CD8-positive, alpha-beta memory T cell (primary cell): ENCODE measurements around the gene HOXA5. TPM values are rescaled to one million over a fixed set of nuclear protein-coding genes. Genes with fewer than 3 reads are reported as not detected.

Source experiments
- CTCF ChIA-PET: fragments of 350-600 bp; sonication (Branson Sonifier 250); formaldehyde crosslinking; loops from one replicate; lab custom pipeline; 2021; ENCODE audit warnings: antibody characterized with exemption; lab: Charles Lee
- POLR2A ChIA-PET: fragments of 350-600 bp; sonication (Branson Sonifier 250); formaldehyde crosslinking; loops from one replicate; lab custom pipeline; 2021; ENCODE audit warnings: antibody characterized with exemption; lab: Charles Lee
- DNase-seq, 5 donors: peaks; one replicate each; pipeline versions ENCODE4 v3.0.0 to v3.0.0-alpha.2; 2020 to 2022; ENCODE audit warnings: mixed read lengths in 1 of 5
- H3K27ac ChIP-seq: one replicate; pipeline ENCODE4 v1.7.0; 2013; ENCODE audit warnings: low read depth, mild to moderate bottlenecking, low read length, moderate library complexity
- H3K27me3 ChIP-seq: 2 replicates; pipeline ENCODE4 v1.7.0; 2013; ENCODE audit warnings: low read length, mild to moderate bottlenecking; ENCODE audit not compliant: insufficient read depth, poor library complexity, severe bottlenecking
- H3K36me3 ChIP-seq: 2 replicates; pipeline ENCODE4 v1.7.0; 2013; ENCODE audit warnings: mild to moderate bottlenecking, low read length, moderate library complexity; ENCODE audit not compliant: insufficient read depth
- H3K4me1 ChIP-seq: 2 replicates; pipeline ENCODE4 v1.7.0; 2013; ENCODE audit warnings: mild to moderate bottlenecking, low read length, moderate library complexity; ENCODE audit not compliant: insufficient read depth
- H3K4me3 ChIP-seq: 2 replicates; pipeline ENCODE4 v1.7.0; 2013; ENCODE audit warnings: mild to moderate bottlenecking, low read length
- H3K9me3 ChIP-seq: 2 replicates; pipeline ENCODE4 v1.7.0; 2013; ENCODE audit warnings: mild to moderate bottlenecking, low read length
- H3K27ac Mint-ChIP-seq, 8 donors: one replicate each; pipeline ENCODE4 v1.8.0; 2020 to 2021; ENCODE audit warnings: mixed read lengths in 8 of 8, mild to moderate bottlenecking in 6 of 8, inconsistent platforms in 3 of 8, moderate library complexity in 3 of 8
- H3K27me3 Mint-ChIP-seq, 2 donors: one replicate each; pipeline ENCODE4 v1.8.0; 2020 to 2021; ENCODE audit warnings: mixed read lengths in 2 of 2, mild to moderate bottlenecking in 1 of 2, moderate library complexity in 1 of 2
- H3K36me3 Mint-ChIP-seq, 3 donors: one replicate each; pipeline ENCODE4 v1.8.0; 2020 to 2021; ENCODE audit warnings: mixed read lengths in 3 of 3, inconsistent platforms in 1 of 3, mild to moderate bottlenecking in 1 of 3
- H3K4me1 Mint-ChIP-seq, 3 donors: one replicate each; pipeline ENCODE4 v1.8.0; 2020 to 2021; ENCODE audit warnings: mixed read lengths in 3 of 3, inconsistent platforms in 1 of 3, mild to moderate bottlenecking in 1 of 3
- H3K4me3 Mint-ChIP-seq, 7 donors: one replicate each; pipeline ENCODE4 v1.8.0; 2020 to 2021; ENCODE audit warnings: mixed read lengths in 7 of 7, mild to moderate bottlenecking in 6 of 7, moderate library complexity in 4 of 7, inconsistent platforms in 2 of 7
- H3K9me3 Mint-ChIP-seq, 5 donors: one replicate each; pipeline ENCODE4 v1.8.0; 2020 to 2022; ENCODE audit warnings: mixed read lengths in 5 of 5, mild to moderate bottlenecking in 3 of 5, moderate library complexity in 2 of 5, inconsistent platforms in 1 of 5
- polyA plus RNA-seq: library from polyadenylated mRNA; unstranded; fragments of 300-500 nt; fragmentation: Illumina TruSeq; gene quantifications from one replicate; pipeline ENCODE4 v1.2.3, GENCODE V29; 2021
- total RNA-seq, 2 experiments: library from RNA; stranded (reverse); gene quantifications; one replicate each; pipeline ENCODE4 v1.2.3, GENCODE V29; 2021

The HOXA5 gene
- total and polyA plus RNA-seq, 3 experiments from 2014 or later: not detected

DNA sequence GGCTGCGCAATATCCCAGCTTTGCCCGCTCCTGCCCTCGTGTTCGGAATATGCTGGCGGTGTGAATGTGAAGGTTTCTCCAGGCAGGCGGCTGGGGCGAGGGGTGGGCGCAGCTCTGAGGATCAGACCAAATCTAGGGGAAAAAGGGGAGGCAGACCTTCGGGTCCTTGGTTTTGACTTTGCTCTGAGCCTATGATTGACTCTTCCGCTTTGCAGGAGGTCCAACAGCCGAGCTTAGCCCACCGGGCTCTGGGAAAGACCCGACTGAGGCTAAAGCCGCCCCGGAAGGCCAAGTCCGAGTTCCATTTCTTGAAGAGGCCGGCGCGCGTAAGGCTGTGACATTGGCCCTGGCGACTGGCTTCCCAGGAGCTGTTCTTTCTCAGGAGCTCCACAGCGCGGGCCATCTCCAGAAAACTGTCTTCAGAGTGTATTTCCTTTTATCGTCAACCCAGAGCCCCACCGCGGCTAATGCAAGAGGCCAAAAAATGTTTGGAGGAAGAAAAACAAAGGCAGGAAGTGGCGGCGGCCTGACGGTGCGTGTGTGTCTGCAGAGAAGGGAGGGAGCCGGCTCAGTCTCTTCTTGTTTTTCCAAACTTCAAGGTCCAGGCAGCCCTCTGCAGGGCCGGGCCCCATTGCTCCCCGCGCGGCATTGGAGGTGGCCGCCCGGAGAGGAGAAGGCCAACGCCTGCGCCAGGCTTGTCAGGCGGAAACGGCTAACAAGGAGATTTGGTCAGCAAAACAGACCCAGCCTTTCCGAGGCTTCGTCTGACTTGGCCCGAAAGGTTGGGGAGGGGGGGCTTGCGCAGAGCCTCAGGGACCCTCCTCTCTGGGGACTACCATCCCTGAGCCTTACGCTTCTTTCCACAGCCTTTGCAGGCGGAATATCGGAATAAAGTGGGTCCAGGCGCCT is 45.2 kb upstream of the HOXA5 start:
- Histone ChIP-seq H3K9me3 (no peaks in the 10 kb centered on the region), H3K36me3 (no peaks in the 10 kb centered on the region), H3K4me3 (peak overlapping the region; percentile 52), H3K27me3 (peaks cover 91% of the 10 kb centered on the region), H3K4me1 (peaks cover 62% of the 10 kb centered on the region), H3K27ac (no peak overlapping the region)
- ChIA-PET CTCF (interaction anchor here (0.9 to 1.6 kb wide), 4 partner anchors 9 to 32 kb away, joined by 3 to 9 read pairs (median 4); partner anchors contain the start of gene HOXA7), POLR2A (no interaction called here)
- H3K4me1 Mint-ChIP-seq: peaks cover 57 to 72% (median 62%) of the 10 kb centered on the region in 3 donors
- H3K36me3 Mint-ChIP-seq: no peaks in the 10 kb centered on the region
- DNase-seq: peak in 2 of 5 donors; percentile 56 to 60
- peak overlapping the region in 3 of 8 donors; percentile 9 to 60 (median 50) for H3K27ac Mint-ChIP-seq
- H3K4me3 Mint-ChIP-seq: peak overlapping the region; percentile 61 to 89 (median 74)
- H3K9me3 Mint-ChIP-seq: peaks cover 0 to 7% (median 0%) of the 10 kb centered on the region in 5 donors
- peaks cover 92 to 94% of the 10 kb centered on the region in 2 donors for H3K27me3 Mint-ChIP-seq

DNA sequence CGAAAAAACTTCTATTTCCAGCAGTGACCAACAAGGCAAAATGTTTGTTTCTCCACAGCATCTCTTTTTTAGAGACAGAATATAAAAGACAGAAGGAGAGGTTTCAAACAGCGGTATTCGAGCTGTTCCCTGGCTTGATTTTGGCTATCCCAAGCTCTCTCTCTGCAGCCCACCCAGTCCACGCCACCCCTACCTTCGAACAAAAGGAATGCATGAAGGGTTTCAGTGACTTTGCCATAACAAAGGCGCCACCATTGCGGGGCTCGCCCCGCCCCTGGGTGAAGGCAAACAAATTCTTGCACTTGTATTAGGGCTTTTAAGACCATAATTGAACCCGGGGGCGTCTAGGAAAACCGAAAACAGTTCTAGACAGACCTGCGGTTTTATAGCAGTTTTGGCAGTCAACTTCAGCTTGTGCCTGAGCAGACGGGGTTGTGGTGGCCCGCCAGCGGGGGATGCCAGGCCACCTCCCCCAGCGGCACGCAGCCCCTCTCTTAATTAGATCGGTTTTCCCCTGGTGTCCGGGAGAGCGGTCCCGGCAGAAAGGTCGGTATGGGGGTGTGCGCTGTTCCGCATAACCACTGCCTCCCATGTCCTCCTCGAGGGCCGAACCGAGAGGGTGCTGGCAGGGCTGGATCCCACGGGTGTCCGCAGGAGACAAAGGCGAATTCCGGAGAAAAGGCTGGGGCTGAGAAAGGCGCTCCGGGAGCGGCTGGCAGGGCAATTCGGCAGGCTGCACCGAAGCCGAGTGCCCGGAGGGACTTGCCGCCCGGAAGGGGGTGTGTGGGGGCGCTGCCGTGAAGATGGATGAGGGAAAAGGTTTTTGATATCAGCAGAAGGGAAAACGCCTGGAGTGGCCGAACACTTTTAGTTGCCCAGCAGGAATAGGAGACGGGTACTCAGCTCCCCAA is 44.2 kb upstream of the HOXA5 start:
- Mint-ChIP-seq H3K36me3 (no peaks in the 10 kb centered on the region), H3K4me1 (peaks cover 55 to 70% (median 60%) of the 10 kb centered on the region in 3 donors), H3K4me3 (peak overlapping the region; percentile 61 to 89 (median 74)), H3K27ac (peak overlapping the region in 2 of 8 donors; percentile 50 to 60), H3K27me3 (peaks cover 91 to 94% of the 10 kb centered on the region in 2 donors), H3K9me3 (peaks cover 0 to 7% (median 0%) of the 10 kb centered on the region in 5 donors)
- peaks cover 94% of the 10 kb centered on the region for H3K27me3 ChIP-seq
- H3K4me1 ChIP-seq: peaks cover 59% of the 10 kb centered on the region
- ChIA-PET CTCF (interaction anchor here (0.9 to 2.4 kb wide), 9 partner anchors 8 to 33 kb away, joined by 3 to 15 read pairs (median 4); partner anchors contain the start of genes HOXA13 and HOXA7), POLR2A (interaction anchor here (1.5 kb wide), 1 partner anchor 8 kb away, joined by 3 read pairs; no protein-coding TSS in a partner anchor)
- no peak overlapping the region for H3K27ac ChIP-seq
- no peaks in the 10 kb centered on the region for H3K9me3 ChIP-seq
- no peaks in the 10 kb centered on the region for H3K36me3 ChIP-seq
- peak in 1 of 5 donors; percentile 33 for DNase-seq
- H3K4me3 ChIP-seq: peak overlapping the region; percentile 52

DNA sequence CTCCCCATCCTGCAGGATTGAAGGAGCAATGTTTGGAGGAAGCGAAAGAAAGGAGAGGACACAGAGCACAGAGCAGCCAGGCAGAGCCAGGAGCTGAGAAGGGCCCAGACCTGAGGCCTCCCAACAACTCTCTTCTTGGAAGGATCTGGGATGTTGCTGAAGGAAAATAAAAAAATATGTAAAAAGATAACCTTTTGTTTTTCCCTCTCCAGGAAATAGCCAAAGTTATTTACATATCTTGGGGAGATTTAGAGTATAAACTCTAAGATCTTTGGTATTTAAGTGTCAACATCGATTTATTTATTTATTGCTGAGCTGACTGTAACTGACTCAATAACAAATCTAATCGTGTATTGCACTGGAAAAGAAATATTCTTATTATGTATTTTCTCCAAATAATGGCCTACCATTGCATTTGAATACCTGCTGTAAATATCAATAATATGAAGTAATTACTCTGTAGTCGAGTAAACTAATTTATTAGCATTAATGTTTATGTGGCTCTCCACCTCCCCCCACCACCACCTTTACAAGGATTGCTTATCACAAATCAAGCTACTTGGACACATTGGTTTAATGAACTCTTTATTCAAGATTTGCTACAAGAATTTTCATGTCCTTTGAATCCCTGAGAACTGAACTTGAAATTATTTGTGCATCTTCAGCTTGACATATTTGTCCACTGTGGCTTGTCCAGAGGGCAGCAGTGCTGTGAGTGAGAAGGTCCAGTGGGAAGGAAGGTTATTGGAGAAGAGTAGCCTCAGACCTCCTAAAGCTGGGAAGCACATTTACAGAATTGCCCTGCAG is 43.4 kb upstream of the HOXA5 start:
- Mint-ChIP-seq H3K9me3 (peaks cover 0 to 7% (median 0%) of the 10 kb centered on the region in 5 donors), H3K4me3 (peak overlapping the region in 5 of 7 donors; percentile 26 to 38 (median 34)), H3K27me3 (peaks cover 91 to 92% of the 10 kb centered on the region in 2 donors), H3K27ac (peak overlapping the region in 2 of 8 donors; percentile 29 to 60), H3K4me1 (peaks cover 48 to 63% (median 57%) of the 10 kb centered on the region in 3 donors), H3K36me3 (no peaks in the 10 kb centered on the region)
- ChIA-PET POLR2A (interaction anchor here (1.0 to 1.5 kb wide), 2 partner anchors 9 to 14 kb away, joined by 3 read pairs; no protein-coding TSS in a partner anchor), CTCF (interaction anchor here (1.0 to 2.4 kb wide), 8 partner anchors 7 to 32 kb away, joined by 3 to 15 read pairs (median 4); partner anchors contain the start of gene HOXA13)
- peaks cover 97% of the 10 kb centered on the region for H3K27me3 ChIP-seq
- H3K4me1 ChIP-seq: peaks cover 56% of the 10 kb centered on the region
- no peak overlapping the region for H3K27ac ChIP-seq
- H3K4me3 ChIP-seq: no peak overlapping the region
- no peaks in the 10 kb centered on the region for H3K9me3 ChIP-seq
- DNase-seq: no peak
- no peaks in the 10 kb centered on the region for H3K36me3 ChIP-seq

DNA sequence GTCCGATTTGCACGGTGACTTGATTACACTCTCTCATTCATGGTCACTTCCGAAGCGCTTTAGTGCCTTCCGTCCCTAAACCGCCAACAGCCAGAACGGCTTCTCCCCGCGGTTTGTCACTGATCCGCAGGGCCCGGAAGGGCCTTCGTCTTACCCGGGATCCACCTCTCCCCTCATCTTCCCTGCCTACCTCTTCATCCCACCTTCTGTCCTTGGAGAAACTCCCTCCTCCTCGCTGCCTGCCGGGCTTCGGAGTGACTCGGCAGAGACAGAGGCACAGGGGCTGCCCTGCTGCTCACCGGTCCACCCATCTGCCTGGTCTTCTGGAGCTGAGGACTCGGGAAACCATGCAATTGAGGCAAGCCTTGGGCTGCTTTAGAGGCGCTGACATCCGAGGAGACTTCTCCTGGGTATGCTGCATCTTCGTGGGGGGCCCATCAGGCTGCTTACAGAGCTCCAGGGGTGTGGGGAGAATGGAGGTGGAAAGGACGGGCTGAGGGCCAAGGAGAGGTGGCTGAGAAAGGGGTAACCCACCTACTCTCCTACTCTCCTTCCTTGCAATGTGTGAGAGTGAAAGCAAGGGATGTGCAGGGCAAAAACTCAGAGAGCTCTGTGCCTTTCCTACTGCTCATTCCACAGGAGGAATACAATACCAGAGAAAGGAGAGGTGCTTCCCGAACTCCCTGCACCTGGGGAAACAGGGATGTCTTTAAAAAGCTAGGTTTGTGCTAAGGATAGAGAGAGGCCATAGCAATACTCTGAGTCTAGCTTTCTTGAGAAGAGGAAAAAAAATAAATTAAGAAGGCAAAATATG is 42.6 kb upstream of the HOXA5 start:
- H3K27me3 ChIP-seq: peaks cover 91% of the 10 kb centered on the region
- ChIA-PET POLR2A (interaction anchor here (1.0 to 1.5 kb wide), 2 partner anchors 10 to 13 kb away, joined by 3 read pairs; no protein-coding TSS in a partner anchor), CTCF (interaction anchor here (1.2 to 2.5 kb wide), 7 partner anchors 10 to 31 kb away, joined by 3 to 15 read pairs (median 8); partner anchors contain the start of gene HOXA13)
- peaks cover 87 to 91% of the 10 kb centered on the region in 2 donors for H3K27me3 Mint-ChIP-seq
- peaks cover 48 to 61% (median 51%) of the 10 kb centered on the region in 3 donors for H3K4me1 Mint-ChIP-seq
- peak in 1 of 5 donors; percentile 37 for DNase-seq
- peak overlapping the region; percentile 70 to 89 (median 84) for H3K4me3 Mint-ChIP-seq
- peaks cover 54% of the 10 kb centered on the region for H3K4me1 ChIP-seq
- H3K27ac Mint-ChIP-seq: peak overlapping the region in 4 of 8 donors; percentile 1 to 82 (median 46)
- H3K9me3 Mint-ChIP-seq: peaks cover 0 to 7% (median 0%) of the 10 kb centered on the region in 5 donors
- no peaks in the 10 kb centered on the region for H3K9me3 ChIP-seq
- H3K36me3 ChIP-seq: no peaks in the 10 kb centered on the region
- no peaks in the 10 kb centered on the region for H3K36me3 Mint-ChIP-seq
- no peak overlapping the region for H3K27ac ChIP-seq
- no peak overlapping the region for H3K4me3 ChIP-seq

DNA sequence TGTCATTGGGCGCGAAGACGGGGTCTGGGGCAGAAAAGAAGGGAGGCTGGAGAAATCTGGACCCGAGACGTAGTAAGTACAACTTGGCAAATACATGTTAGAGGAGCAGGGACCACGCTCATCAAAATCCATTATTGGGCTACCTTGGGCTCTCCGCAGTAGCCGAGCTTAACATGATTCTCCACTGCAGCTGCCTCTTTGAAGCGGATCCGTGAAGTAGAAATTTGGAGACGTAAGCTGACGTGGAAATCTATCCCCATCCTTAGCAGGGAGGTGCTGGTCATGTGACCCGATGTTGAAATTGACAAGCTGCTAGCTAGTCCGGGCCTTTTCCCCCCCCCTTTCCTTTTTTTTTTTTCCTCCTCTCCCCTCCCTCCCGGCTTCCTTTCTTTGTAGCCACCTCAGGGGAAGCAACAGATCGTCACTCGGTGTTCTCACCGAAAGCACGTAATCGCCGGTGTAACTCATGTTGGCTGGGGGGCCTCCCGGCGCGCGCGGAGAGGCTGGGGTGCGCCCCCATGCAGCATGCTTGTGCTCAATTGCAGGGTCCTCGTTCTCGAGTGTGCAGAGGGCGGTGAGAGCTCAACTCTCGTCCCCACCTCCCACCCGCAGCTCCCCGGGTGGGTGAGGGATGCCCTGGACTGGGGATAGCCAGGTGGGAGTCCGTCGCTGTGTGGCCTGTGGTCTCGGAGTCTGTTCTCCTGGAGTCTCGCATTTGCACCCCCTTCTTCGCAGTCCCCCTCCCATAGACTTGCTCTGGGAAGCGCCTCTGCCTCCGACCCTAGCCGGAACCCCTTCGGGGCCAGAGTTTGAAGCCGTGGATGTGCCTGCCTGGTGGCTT is 41.8 kb upstream of the HOXA5 start, which contains the start of gene HOXA11:
Gene HOXA11 (minus strand): TSS at position 220 of the 841 bp plus-strand sequence. CDS start 88 bp downstream, at position 132.
- peak in 1 of 5 donors; percentile 43 for DNase-seq
- Histone ChIP-seq H3K4me3 (peak within 1 kb of the TSS; percentile 34), H3K9me3 (no peaks in the 10 kb centered on the region), H3K4me1 (peaks cover 54% of the 10 kb centered on the region), H3K27ac (no peak within 1 kb of the TSS), H3K36me3 (no peaks in the 10 kb centered on the region), H3K27me3 (peaks cover 82% of the 10 kb centered on the region)
- POLR2A ChIA-PET: interaction anchor here (0.7 to 1.0 kb wide), 2 partner anchors 13 to 18 kb away, joined by 3 to 4 read pairs; no protein-coding TSS in a partner anchor
- Mint-ChIP-seq H3K36me3 (no peaks in the 10 kb centered on the region), H3K27ac (peak within 1 kb of the TSS in 6 of 8 donors; percentile 1 to 82 (median 52)), H3K9me3 (peaks cover 0 to 7% (median 0%) of the 10 kb centered on the region in 5 donors), H3K4me3 (peak within 1 kb of the TSS; percentile 70 to 89 (median 84)), H3K27me3 (peaks cover 82 to 88% of the 10 kb centered on the region in 2 donors), H3K4me1 (peaks cover 48 to 63% (median 51%) of the 10 kb centered on the region in 3 donors)
- CTCF ChIA-PET: interaction anchor here (0.7 to 2.5 kb wide), 4 partner anchors 11 to 22 kb away, joined by 3 to 10 read pairs (median 6); no protein-coding TSS in a partner anchor
